Stimulated activated effector memory CD8-positive, alpha-beta T cell treated with anti-CD3 and anti-CD28 coated beads, Interleukin-12 subunit alpha, Interleukin-12 subunit beta, amount 100 ng/mL, for 72 hours (primary cell): ENCODE results near the gene CFAP99.
A peak's percentile ranks its signal among the peaks of the same experiment; 100 is the strongest.

Experiments used
- ATAC-seq: fragments of 150-1000 bp; cut with Tn5 transposase; 2 replicates; pipeline ENCODE4 v1.10.0; 2021
- DNase-seq, 2 donors: peaks; one replicate each; pipeline ENCODE4 v3.0.0; 2021 to 2022; ENCODE audit warnings: low spot score in 2 of 2
- H3K27ac Mint-ChIP-seq: one replicate; pipeline ENCODE4 v1.8.0; 2022; ENCODE audit warnings: mild to moderate bottlenecking, mixed read lengths
- H3K36me3 Mint-ChIP-seq: one replicate; pipeline ENCODE4 v1.8.0; 2022; ENCODE audit warnings: mild to moderate bottlenecking, mixed read lengths
- H3K4me1 Mint-ChIP-seq: one replicate; pipeline ENCODE4 v1.8.0; 2022; ENCODE audit warnings: mixed read lengths
- H3K4me3 Mint-ChIP-seq: one replicate; pipeline ENCODE4 v1.8.0; 2022; ENCODE audit warnings: mild to moderate bottlenecking, mixed read lengths
- H3K9me3 Mint-ChIP-seq: one replicate; pipeline ENCODE4 v1.8.0; 2022; ENCODE audit warnings: mixed read lengths

The CFAP99 gene

GRCh38 chr4:2399631-2400190, 19.0 kb upstream of the CFAP99 start:
- no peak overlapping the region for H3K4me3 Mint-ChIP-seq
- peaks cover 73% of the 10 kb centered on the region for H3K4me1 Mint-ChIP-seq
- no peaks in the 10 kb centered on the region for H3K9me3 Mint-ChIP-seq
- DNase-seq (no peak), ATAC-seq (no peak)
- peaks cover 7% of the 10 kb centered on the region for H3K36me3 Mint-ChIP-seq
- no peak overlapping the region for H3K27ac Mint-ChIP-seq

GRCh38 chr4:2400841-2401609, 17.7 kb upstream of the CFAP99 start:
- H3K9me3 Mint-ChIP-seq, result no peaks in the 10 kb centered on the region
- peaks cover 7% of the 10 kb centered on the region for H3K36me3 Mint-ChIP-seq
- no peak for DNase-seq
- peak overlapping the region; percentile 58 for H3K4me3 Mint-ChIP-seq
- ATAC-seq, result peak; percentile 69
- no peak overlapping the region for H3K27ac Mint-ChIP-seq
- peaks cover 64% of the 10 kb centered on the region for H3K4me1 Mint-ChIP-seq

GRCh38 chr4:2401610-2401983, 17.2 kb upstream of the CFAP99 start:
- peak overlapping the region; percentile 23 for H3K27ac Mint-ChIP-seq
- H3K36me3 Mint-ChIP-seq, result peaks cover 7% of the 10 kb centered on the region
- ATAC-seq (no peak), DNase-seq (no peak)
- peak overlapping the region; percentile 58 for H3K4me3 Mint-ChIP-seq
- no peaks in the 10 kb centered on the region for H3K9me3 Mint-ChIP-seq
- peaks cover 66% of the 10 kb centered on the region for H3K4me1 Mint-ChIP-seq

GRCh38 chr4:2402048-2402842, 16.5 kb upstream of the CFAP99 start:
- peak; percentile 42 for ATAC-seq
- H3K9me3 Mint-ChIP-seq, result no peaks in the 10 kb centered on the region
- H3K4me3 Mint-ChIP-seq, result peak overlapping the region; percentile 58
- peaks cover 5% of the 10 kb centered on the region for H3K36me3 Mint-ChIP-seq
- peak overlapping the region; percentile 23 for H3K27ac Mint-ChIP-seq
- peaks cover 73% of the 10 kb centered on the region for H3K4me1 Mint-ChIP-seq
- DNase-seq, result no peak

GRCh38 chr4:2402941-2403340, 15.8 kb upstream of the CFAP99 start:
- DNase-seq, result no peak

GRCh38 chr4:2406406-2406805, 12.3 kb upstream of the CFAP99 start:
- peaks cover 77% of the 10 kb centered on the region for H3K4me1 Mint-ChIP-seq
- no peak overlapping the region for H3K27ac Mint-ChIP-seq
- no peak overlapping the region for H3K4me3 Mint-ChIP-seq
- no peaks in the 10 kb centered on the region for H3K9me3 Mint-ChIP-seq
- DNase-seq (no peak), ATAC-seq (no peak)
- no peaks in the 10 kb centered on the region for H3K36me3 Mint-ChIP-seq

More at GRCh38 chr4:2402941-2403340, 15.8 kb upstream of the CFAP99 start:
- peaks cover 73% of the 10 kb centered on the region for H3K4me1 Mint-ChIP-seq
- peak overlapping the region; percentile 23 for H3K27ac Mint-ChIP-seq
- no peaks in the 10 kb centered on the region for H3K36me3 Mint-ChIP-seq
- H3K9me3 Mint-ChIP-seq, result no peaks in the 10 kb centered on the region
- peak overlapping the region; percentile 58 for H3K4me3 Mint-ChIP-seq
- ATAC-seq, result no peak

- Mint-ChIP-seq H3K4me1 (peaks cover 77% of the 10 kb centered on the region), H3K9me3 (no peaks in the 10 kb centered on the region), H3K4me3 (no peak overlapping the region), H3K36me3 (no peaks in the 10 kb centered on the region), H3K27ac (peak overlapping the region; percentile 85)
- ATAC-seq (no peak), DNase-seq (no peak)
These were observed 11.8 kb upstream of the CFAP99 start for GRCh38 chr4:2406920-2407319.

GRCh38 chr4:2407991-2408342, 10.8 kb upstream of the CFAP99 start:
- no peak overlapping the region for H3K4me3 Mint-ChIP-seq
- peaks cover 77% of the 10 kb centered on the region for H3K4me1 Mint-ChIP-seq
- H3K27ac Mint-ChIP-seq, result peak overlapping the region; percentile 85
- ATAC-seq (no peak), DNase-seq (no peak)
- no peaks in the 10 kb centered on the region for H3K9me3 Mint-ChIP-seq
- peaks cover 5% of the 10 kb centered on the region for H3K36me3 Mint-ChIP-seq

- H3K4me3 Mint-ChIP-seq, result no peak overlapping the region
- peaks cover 77% of the 10 kb centered on the region for H3K4me1 Mint-ChIP-seq
- H3K36me3 Mint-ChIP-seq, result peaks cover 11% of the 10 kb centered on the region
- DNase-seq, result no peak
- no peaks in the 10 kb centered on the region for H3K9me3 Mint-ChIP-seq
- peak overlapping the region; percentile 85 for H3K27ac Mint-ChIP-seq
- ATAC-seq, result no peak
These were observed 10.3 kb upstream of the CFAP99 start for GRCh38 chr4:2408401-2408958.

GRCh38 chr4:2408976-2409375, 9.8 kb upstream of the CFAP99 start:
- ATAC-seq (no peak), DNase-seq (no peak)
- Mint-ChIP-seq H3K36me3 (peaks cover 16% of the 10 kb centered on the region), H3K4me1 (peaks cover 82% of the 10 kb centered on the region), H3K27ac (peak overlapping the region; percentile 85), H3K9me3 (no peaks in the 10 kb centered on the region), H3K4me3 (no peak overlapping the region)

GRCh38 chr4:2409381-2409783, 9.4 kb upstream of the CFAP99 start:
- Mint-ChIP-seq H3K4me1 (peaks cover 82% of the 10 kb centered on the region), H3K27ac (peak overlapping the region; percentile 85), H3K36me3 (peaks cover 20% of the 10 kb centered on the region), H3K4me3 (no peak overlapping the region), H3K9me3 (no peaks in the 10 kb centered on the region)
- ATAC-seq (no peak), DNase-seq (no peak)

GRCh38 chr4:2411786-2412510, 6.8 kb upstream of the CFAP99 start:
- Mint-ChIP-seq H3K9me3 (no peaks in the 10 kb centered on the region), H3K4me1 (peaks cover 94% of the 10 kb centered on the region), H3K27ac (peak overlapping the region; percentile 94), H3K36me3 (peaks cover 23% of the 10 kb centered on the region), H3K4me3 (peak overlapping the region; percentile 73)
- ATAC-seq (peak; percentile 40), DNase-seq (peak; percentile 19 to 75)

GRCh38 chr4:2412534-2412884, 6.2 kb upstream of the CFAP99 start:
- no peak for DNase-seq
- peak overlapping the region; percentile 73 for H3K4me3 Mint-ChIP-seq
- H3K36me3 Mint-ChIP-seq, result peaks cover 23% of the 10 kb centered on the region
- ATAC-seq, result peak; percentile 74
- peak overlapping the region; percentile 94 for H3K27ac Mint-ChIP-seq
- H3K9me3 Mint-ChIP-seq, result no peaks in the 10 kb centered on the region
- peaks cover 88% of the 10 kb centered on the region for H3K4me1 Mint-ChIP-seq

GRCh38 chr4:2412885-2413716, 5.7 kb upstream of the CFAP99 start:
- H3K9me3 Mint-ChIP-seq, result no peaks in the 10 kb centered on the region
- H3K36me3 Mint-ChIP-seq, result peaks cover 23% of the 10 kb centered on the region
- ATAC-seq (peak; percentile 87), DNase-seq (peak; percentile 69 to 93)
- H3K4me3 Mint-ChIP-seq, result peak overlapping the region; percentile 73
- H3K4me1 Mint-ChIP-seq, result peaks cover 82% of the 10 kb centered on the region
- peak overlapping the region; percentile 94 for H3K27ac Mint-ChIP-seq
